Activated naive CD8-positive, alpha-beta T cell treated with anti-CD3 and anti-CD28 coated beads for 36 hours (primary cell): ENCODE measurements around the gene SAG. TPM values are rescaled to one million over a fixed set of nuclear protein-coding genes. Genes with fewer than 3 reads are reported as not detected.
A peak's percentile ranks its signal among the peaks of the same experiment; 100 is the strongest.

Source experiments
- DNase-seq: peaks from one replicate; pipeline ENCODE4 v3.0.0; 2021
- H3K27ac Mint-ChIP-seq: one replicate; pipeline ENCODE4 v1.8.0; 2022; ENCODE audit warnings: mild to moderate bottlenecking, moderate library complexity, mixed read lengths
- H3K27me3 Mint-ChIP-seq: one replicate; pipeline ENCODE4 v1.8.0; 2022; ENCODE audit warnings: mild to moderate bottlenecking, mixed read lengths
- H3K36me3 Mint-ChIP-seq: one replicate; pipeline ENCODE4 v1.8.0; 2021; ENCODE audit warnings: mild to moderate bottlenecking, mixed read lengths
- H3K4me1 Mint-ChIP-seq: one replicate; pipeline ENCODE4 v1.8.0; 2021; ENCODE audit warnings: mixed read lengths
- H3K4me3 Mint-ChIP-seq: one replicate; pipeline ENCODE4 v1.8.0; 2022; ENCODE audit warnings: mild to moderate bottlenecking, moderate library complexity, mixed read lengths
- H3K9me3 Mint-ChIP-seq: one replicate; pipeline ENCODE4 v1.8.0; 2022; ENCODE audit warnings: mixed read lengths
- total RNA-seq, 2 experiments: library from RNA; stranded (reverse); gene quantifications; one replicate each; pipeline ENCODE4 v1.2.3, GENCODE V29; 2021

The SAG gene
- total RNA-seq = under 1 TPM in 1 of 2 experiments, not detected in 1; 0.31 TPM

DNA sequence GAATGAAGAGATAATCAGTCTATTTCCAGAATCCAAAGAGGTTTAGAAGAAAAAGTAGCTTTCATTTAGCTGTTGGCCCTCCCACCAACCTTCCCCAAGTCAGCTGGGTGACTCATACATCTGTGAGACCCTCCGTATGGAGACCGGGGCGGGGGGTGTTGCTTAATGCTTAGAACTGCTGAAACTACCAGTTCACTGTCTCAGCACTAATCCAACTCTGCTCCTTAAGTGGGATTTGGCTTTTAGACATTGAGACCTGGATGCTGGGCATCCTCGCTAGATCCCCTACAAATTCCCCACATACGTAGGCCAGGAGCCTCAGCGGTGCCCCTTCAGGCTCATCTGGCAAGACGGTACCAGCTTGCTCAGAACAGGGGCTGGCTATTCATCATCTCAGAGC is at the start of gene SAG:
Gene SAG (plus strand): TSS at position 252 of the 400 bp plus-strand sequence. CDS start 1,374 bp downstream, outside the sequence.
- H3K36me3 Mint-ChIP-seq = no peaks in the 10 kb centered on the region
- no peak within 1 kb of the TSS for H3K4me3 Mint-ChIP-seq
- no peaks in the 10 kb centered on the region for H3K27me3 Mint-ChIP-seq
- DNase-seq = no peak
- no peak within 1 kb of the TSS for H3K27ac Mint-ChIP-seq
- H3K9me3 Mint-ChIP-seq = no peaks in the 10 kb centered on the region
- peaks cover 2% of the 10 kb centered on the region for H3K4me1 Mint-ChIP-seq

DNA sequence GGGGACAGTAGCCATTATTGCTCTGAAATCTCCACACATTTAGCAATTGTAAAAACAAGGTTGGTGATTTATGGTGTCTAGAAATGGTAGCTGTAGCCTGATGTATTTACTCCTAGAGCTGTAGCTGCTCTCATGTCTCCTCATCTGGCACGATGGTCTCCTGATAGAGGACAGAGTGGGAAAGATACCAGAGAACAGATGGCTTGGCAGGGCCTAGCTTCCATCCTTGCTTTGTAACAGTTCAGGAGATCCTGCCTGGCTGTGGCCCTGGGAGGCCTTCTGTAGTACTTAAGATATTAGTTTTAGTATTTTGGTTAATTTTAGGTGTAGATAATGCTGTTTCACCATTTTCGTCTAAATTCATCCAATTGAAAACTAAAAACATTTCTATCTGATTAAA is 49.4 kb upstream of the SAG start:
- Mint-ChIP-seq H3K36me3 (peaks cover 49% of the 10 kb centered on the region), H3K9me3 (no peaks in the 10 kb centered on the region), H3K4me1 (peaks cover 75% of the 10 kb centered on the region), H3K27me3 (no peaks in the 10 kb centered on the region), H3K27ac (peak overlapping the region; percentile 43), H3K4me3 (no peak overlapping the region)
- no peak for DNase-seq

DNA sequence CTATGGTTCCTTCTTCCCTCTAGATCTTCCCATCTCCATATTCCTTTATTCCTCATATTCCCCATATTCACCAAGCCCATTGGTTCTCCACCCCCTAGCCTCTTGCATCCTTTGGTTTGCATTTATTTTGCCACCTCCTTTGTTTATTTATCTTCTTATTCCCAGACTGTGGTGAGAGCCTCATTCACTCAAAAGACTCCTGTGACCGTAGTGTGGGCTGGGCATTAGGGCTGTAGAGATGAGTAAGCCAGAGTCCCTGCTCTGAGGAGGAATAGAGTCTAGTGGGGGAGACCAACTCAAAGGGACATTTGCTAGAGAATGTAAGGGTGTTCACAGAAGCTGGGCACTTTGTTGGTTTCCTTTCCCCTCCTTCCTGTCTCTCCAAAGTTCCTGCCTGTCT is 47.9 kb upstream of the SAG start:
- Mint-ChIP-seq H3K36me3 (peaks cover 52% of the 10 kb centered on the region), H3K4me1 (peaks cover 64% of the 10 kb centered on the region)
- no peak for DNase-seq

DNA sequence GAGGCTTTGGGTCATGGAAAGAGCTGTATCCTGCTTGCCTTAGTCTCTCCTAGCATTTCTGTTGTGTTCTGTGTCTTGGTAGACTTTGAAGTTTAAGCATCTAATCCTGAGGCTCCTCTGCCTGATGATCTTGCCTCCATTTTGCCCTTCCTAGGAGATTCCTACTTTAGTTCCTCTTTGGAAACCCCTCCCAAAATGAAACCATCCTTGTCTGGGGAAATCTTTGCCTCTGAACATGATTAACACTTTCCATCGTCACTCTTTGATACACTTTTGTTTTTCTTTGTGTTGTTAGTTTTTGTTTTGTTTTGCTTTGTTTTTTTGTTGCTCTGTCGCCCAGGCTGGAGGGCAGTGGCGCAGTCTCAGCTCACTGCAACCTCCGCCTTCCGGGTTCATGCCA is 47.0 kb upstream of the SAG start:
- DNase-seq = no peak
- H3K4me1 Mint-ChIP-seq = peaks cover 55% of the 10 kb centered on the region
- no peaks in the 10 kb centered on the region for H3K9me3 Mint-ChIP-seq
- H3K27me3 Mint-ChIP-seq = no peaks in the 10 kb centered on the region
- H3K36me3 Mint-ChIP-seq = peaks cover 51% of the 10 kb centered on the region
- H3K4me3 Mint-ChIP-seq = no peak overlapping the region
- H3K27ac Mint-ChIP-seq = peak overlapping the region; percentile 57

More for the DNA sequence above, 47.9 kb upstream of the SAG start:
- Mint-ChIP-seq H3K9me3 (no peaks in the 10 kb centered on the region), H3K27ac (peak overlapping the region; percentile 57), H3K4me3 (no peak overlapping the region), H3K27me3 (no peaks in the 10 kb centered on the region)

DNA sequence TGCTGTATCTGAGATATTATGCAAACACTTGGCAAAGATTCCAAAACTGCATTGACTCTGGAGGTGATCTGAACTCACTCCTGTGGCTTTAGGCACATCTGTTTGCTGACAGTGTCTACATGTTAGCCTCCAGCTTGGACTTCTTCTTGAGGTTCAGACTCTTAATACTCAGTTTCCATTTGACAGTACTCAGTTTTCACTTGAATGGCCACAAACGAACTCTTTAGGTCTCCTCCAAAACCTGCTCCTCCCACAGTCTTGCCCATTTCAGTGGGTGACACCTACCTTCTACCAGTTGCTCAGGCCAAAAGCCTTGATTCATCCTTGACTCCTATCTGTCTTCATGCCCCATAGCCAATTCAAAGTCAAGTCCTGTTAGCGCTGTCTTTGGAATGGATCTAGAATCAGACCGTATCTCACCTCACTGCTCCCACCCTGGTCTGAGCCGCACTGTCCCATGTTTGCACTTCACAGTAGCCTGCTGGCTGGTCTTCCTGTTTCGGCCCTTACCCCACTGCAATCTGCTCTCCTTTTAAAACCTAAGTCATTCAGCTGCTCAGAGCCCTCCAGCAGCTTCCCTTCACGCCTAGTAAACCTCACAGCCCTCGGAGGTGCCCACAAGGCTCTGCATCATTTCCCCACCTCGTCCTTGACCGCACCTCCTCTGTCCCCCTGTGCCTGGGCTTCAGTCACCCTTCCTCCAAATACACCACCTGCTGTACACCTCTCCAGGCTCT is 45.6 kb upstream of the SAG start:
- H3K4me1 Mint-ChIP-seq = peaks cover 57% of the 10 kb centered on the region
- DNase-seq = no peak
- H3K4me3 Mint-ChIP-seq = no peak overlapping the region
- peaks cover 54% of the 10 kb centered on the region for H3K36me3 Mint-ChIP-seq
- no peaks in the 10 kb centered on the region for H3K27me3 Mint-ChIP-seq
- H3K27ac Mint-ChIP-seq = peak overlapping the region; percentile 62
- H3K9me3 Mint-ChIP-seq = no peaks in the 10 kb centered on the region

DNA sequence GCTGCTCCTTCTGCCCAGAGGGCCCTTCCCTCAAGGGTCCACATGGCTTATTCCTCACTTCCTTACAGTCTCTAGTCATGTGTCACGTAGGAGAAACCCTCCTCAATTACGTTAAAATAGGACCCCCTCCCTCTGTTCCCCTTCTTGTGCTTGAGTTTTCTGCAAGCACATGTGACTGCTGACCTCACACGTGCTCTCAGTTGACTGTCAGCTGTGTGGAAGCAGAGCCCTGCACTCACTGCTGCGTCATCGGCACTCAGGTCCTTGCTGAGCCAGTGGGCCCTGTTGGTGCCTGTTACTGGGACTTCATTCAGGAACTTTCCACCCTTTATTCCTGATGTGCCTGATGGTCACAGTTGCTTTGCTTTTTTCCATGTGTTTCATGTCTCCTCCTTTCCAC is 45.1 kb upstream of the SAG start:
- DNase-seq = no peak
- H3K9me3 Mint-ChIP-seq = no peaks in the 10 kb centered on the region
- peaks cover 53% of the 10 kb centered on the region for H3K36me3 Mint-ChIP-seq
- peak overlapping the region; percentile 62 for H3K27ac Mint-ChIP-seq
- H3K4me3 Mint-ChIP-seq = no peak overlapping the region
- peaks cover 59% of the 10 kb centered on the region for H3K4me1 Mint-ChIP-seq
- H3K27me3 Mint-ChIP-seq = no peaks in the 10 kb centered on the region

DNA sequence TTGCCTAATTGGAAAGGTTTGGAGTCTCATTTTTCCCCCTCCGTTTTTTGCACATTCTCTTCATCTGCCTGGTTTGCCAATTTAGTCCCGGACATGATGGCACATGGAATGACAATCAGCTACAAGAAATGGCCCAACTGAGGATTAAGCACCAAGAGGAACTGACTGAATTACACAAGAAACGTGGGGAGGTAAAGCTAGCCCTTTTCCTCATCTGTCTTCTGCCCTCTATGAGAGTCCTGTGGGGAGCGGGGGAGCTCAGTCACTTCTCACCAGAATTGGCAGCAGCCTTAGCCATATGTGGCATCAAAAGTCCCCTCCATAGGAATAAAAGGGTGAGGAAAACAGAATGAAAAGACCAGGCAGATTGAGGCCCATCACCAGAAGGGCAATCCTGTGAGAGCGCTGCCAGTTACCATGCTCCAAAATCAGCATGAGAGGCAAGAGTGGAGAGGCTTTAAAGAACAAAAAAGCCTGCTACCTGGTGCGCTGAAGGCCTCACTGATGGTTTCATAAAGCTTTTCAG is 44.5 kb upstream of the SAG start:
- no peak for DNase-seq
- peaks cover 56% of the 10 kb centered on the region for H3K36me3 Mint-ChIP-seq
- H3K27ac Mint-ChIP-seq = peak overlapping the region; percentile 62
- H3K27me3 Mint-ChIP-seq = no peaks in the 10 kb centered on the region
- H3K4me1 Mint-ChIP-seq = peaks cover 62% of the 10 kb centered on the region
- no peaks in the 10 kb centered on the region for H3K9me3 Mint-ChIP-seq
- H3K4me3 Mint-ChIP-seq = no peak overlapping the region

DNA sequence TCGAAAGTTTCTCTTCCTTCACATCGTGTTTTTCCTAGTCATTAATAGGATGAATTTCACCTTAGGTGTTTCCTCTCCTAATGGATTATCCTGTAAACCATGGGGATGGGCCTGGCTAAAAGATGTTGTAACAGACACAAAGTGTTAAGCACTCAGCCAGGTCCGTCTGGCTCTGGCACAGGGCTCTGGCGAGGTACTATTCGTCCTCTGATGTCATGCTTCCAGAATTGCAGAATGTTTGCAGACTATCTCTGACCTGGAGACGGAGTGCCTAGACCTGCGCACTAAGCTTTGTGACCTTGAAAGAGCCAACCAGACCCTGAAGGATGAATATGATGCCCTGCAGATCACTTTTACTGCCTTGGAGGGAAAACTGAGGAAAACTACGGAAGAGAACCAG is 42.9 kb upstream of the SAG start:
- Mint-ChIP-seq H3K36me3 (peaks cover 61% of the 10 kb centered on the region), H3K9me3 (no peaks in the 10 kb centered on the region), H3K27me3 (no peaks in the 10 kb centered on the region), H3K27ac (peak overlapping the region; percentile 34), H3K4me1 (peaks cover 62% of the 10 kb centered on the region), H3K4me3 (no peak overlapping the region)
- no peak for DNase-seq

DNA sequence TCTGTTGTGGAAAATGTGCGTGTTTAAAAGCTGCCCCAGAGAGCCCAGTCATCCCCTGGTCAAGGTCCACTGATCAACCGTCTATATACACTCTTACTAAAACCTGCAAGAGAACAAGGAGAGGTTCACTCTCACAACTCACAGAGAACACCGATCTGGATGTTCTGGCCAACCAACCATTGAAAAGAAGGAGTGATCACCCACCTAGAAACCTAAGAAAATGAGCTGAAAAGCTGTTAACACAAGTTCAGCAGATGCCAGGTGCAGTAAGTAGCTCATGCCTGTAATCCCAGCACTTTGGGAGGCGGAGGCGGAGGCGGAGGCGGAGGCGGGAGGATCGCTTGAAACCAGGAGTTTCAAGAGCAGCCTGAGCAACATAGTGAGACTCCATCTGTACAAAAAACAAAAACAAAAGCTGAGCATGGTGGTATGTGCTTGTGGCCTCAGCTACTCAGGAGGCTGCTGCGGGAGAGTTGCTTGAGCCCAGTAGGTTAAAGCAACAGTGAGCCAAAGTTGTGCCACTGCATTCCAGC is 41.7 kb upstream of the SAG start:
- H3K9me3 Mint-ChIP-seq = no peaks in the 10 kb centered on the region
- peaks cover 65% of the 10 kb centered on the region for H3K4me1 Mint-ChIP-seq
- DNase-seq = no peak
- H3K36me3 Mint-ChIP-seq = peaks cover 66% of the 10 kb centered on the region
- H3K27me3 Mint-ChIP-seq = no peaks in the 10 kb centered on the region
- H3K4me3 Mint-ChIP-seq = no peak overlapping the region
- H3K27ac Mint-ChIP-seq = peak overlapping the region; percentile 96

DNA sequence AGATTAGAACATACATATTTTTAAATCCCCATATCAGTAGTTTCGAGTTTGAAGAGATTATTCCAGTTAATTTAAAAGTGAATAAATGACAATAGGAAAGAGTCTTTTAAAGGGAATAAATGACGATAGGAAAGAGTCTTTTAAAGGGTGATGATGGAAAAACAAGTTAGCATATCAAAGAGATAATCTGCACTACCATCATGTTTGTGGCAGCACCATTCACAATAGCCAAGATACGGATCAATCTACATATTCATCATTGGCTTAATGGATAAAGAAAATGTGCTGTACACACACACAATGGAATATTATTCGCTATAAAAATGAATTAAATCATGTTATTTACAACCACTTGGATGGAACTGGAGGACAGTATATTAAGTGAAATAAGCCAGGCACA is 41.1 kb upstream of the SAG start:
- Mint-ChIP-seq H3K27me3 (no peaks in the 10 kb centered on the region), H3K36me3 (peaks cover 65% of the 10 kb centered on the region), H3K27ac (peak overlapping the region; percentile 96), H3K9me3 (no peaks in the 10 kb centered on the region), H3K4me1 (peaks cover 64% of the 10 kb centered on the region), H3K4me3 (no peak overlapping the region)
- DNase-seq = no peak

DNA sequence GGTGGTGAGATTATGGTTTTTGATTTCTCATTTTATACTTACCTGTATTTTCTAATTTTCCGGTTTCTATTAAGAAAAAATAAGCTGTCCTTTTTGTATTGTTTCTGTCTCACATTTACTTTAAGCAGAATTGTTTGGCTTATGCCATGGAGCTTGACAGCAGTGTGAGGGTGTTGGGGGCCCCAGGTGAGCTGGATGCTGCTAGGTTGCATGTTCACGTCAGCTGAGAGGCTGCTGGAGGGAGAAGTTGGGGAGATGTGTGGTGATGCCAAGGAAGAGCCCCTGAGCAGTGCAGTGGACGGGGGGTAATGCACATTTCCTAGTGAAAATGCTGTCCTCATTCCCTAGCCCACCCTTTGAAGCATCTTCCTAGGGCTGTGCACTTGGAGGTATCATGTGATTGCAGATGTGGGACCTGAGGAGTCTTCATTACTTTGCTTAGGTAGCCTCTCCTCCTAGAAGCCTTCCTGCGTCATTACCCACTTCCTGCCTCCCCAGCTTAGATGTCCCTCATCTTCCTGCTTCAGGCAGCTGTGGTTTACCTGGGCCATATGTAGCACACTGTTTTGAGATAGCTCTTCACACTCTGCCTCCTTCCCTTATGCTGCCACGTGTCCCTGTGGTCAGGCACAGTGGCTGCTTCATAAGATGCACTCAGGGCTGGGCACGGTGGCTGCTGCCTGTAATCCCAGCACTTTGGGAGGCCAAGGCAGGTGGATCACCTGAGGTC is 39.9 kb upstream of the SAG start:
- H3K4me3 Mint-ChIP-seq = peak overlapping the region; percentile 44
- H3K36me3 Mint-ChIP-seq = peaks cover 59% of the 10 kb centered on the region

DNA sequence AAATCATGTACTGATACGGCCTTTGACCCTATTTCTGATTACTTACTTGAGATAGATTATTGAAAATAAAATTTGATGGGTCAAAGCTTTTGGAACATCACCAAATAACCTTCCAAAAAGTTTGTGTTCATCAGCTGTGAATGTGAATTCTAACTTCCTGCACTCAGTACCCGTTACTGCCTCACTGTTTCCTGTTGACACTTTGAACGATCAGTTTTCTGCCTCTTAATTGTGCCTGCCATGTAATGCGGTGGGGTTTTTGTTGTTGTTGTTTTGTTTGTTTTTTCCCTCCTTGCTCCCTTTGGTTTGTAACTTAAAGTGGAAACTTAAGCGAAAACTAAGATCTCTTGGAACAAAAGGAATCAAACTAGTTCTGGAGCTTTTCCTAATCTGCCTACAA is 37.2 kb upstream of the SAG start:
- Mint-ChIP-seq H3K27ac (peak overlapping the region; percentile 96), H3K4me3 (peak overlapping the region; percentile 19), H3K9me3 (no peaks in the 10 kb centered on the region), H3K27me3 (no peaks in the 10 kb centered on the region), H3K4me1 (peaks cover 68% of the 10 kb centered on the region), H3K36me3 (peaks cover 72% of the 10 kb centered on the region)
- DNase-seq = no peak

More for the DNA sequence above, 39.9 kb upstream of the SAG start:
- peaks cover 60% of the 10 kb centered on the region for H3K4me1 Mint-ChIP-seq
- H3K9me3 Mint-ChIP-seq = no peaks in the 10 kb centered on the region
- peak; percentile 72 for DNase-seq
- no peaks in the 10 kb centered on the region for H3K27me3 Mint-ChIP-seq
- H3K27ac Mint-ChIP-seq = peak overlapping the region; percentile 96

DNA sequence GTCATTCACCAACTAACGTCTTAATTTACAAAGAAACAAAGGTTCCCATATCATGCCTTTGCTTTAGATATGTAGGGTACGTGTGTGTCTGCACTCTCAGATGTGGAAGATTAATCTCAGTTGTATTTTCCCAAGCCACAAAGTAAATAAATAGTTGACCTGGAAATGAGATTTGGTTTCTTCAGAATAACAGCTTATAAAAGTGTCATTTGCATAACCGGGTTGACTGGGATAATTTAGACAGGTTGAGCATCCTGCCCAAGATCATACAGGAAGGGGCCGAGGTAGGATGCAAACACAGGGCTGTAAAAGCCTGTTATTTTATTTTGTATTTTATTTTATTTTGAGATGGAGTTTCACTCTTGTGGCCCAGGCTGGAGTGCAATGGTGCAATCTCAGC is 36.7 kb upstream of the SAG start:
- peaks cover 66% of the 10 kb centered on the region for H3K4me1 Mint-ChIP-seq
- peak overlapping the region; percentile 96 for H3K27ac Mint-ChIP-seq
- H3K36me3 Mint-ChIP-seq = peaks cover 71% of the 10 kb centered on the region
- no peaks in the 10 kb centered on the region for H3K9me3 Mint-ChIP-seq
- no peak for DNase-seq
- no peaks in the 10 kb centered on the region for H3K27me3 Mint-ChIP-seq
- peak overlapping the region; percentile 19 for H3K4me3 Mint-ChIP-seq

DNA sequence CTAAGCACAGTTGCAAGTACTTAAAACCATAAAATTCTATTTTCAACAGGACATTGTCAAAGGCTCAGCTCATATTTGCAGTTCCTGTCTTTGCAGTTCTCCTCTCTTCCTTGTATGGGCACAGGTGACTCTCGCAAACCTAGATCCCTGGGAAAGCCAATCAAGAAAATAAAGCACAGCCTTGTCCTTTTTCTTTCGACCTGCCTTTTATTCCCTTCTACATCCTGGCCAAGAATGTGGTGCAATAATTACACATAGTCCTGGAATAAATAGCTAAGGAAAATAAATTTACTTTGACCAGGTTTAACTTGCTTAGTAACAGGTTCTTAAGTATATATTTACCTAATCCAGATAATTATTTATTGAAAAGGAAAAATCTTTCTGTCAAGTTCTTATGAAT is 35.9 kb upstream of the SAG start:
- Mint-ChIP-seq H3K36me3 (peaks cover 67% of the 10 kb centered on the region), H3K4me1 (peaks cover 61% of the 10 kb centered on the region), H3K4me3 (no peak overlapping the region), H3K9me3 (no peaks in the 10 kb centered on the region), H3K27me3 (no peaks in the 10 kb centered on the region), H3K27ac (peak overlapping the region; percentile 76)
- no peak for DNase-seq

DNA sequence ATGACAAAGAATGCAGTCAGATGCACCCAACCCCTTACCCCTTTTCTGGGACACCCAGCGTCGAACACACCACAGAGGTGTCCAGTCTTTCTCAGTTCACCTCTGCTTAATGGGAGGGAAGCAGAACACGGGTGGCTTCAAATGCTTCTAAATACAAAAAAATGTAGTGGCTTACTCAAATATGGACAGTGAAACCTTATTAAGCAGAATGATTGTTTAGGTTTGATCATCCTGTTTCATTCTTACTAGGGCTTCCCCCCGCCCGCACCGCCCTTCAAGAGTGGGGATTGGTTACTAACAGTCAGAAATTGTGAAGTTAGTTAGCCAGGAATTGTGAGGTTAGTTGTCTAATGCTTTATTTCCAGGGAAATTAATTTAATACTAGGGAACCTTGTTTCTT is 34.5 kb upstream of the SAG start:
- Mint-ChIP-seq H3K4me3 (no peak overlapping the region), H3K27ac (no peak overlapping the region), H3K36me3 (peaks cover 65% of the 10 kb centered on the region), H3K9me3 (no peaks in the 10 kb centered on the region), H3K27me3 (no peaks in the 10 kb centered on the region), H3K4me1 (peaks cover 47% of the 10 kb centered on the region)
- DNase-seq = no peak
